Glutamatergic neuron (in vitro differentiated cells): Measurements from ENCODE around the gene CDCA4. TPM values are rescaled to one million over a fixed set of nuclear protein-coding genes. Genes with fewer than 3 reads are reported as not detected.

Experiments
- DNase-seq: peaks from one replicate; pipeline ENCODE4 v3.0.0; 2022
- H3K27ac Mint-ChIP-seq: one replicate; pipeline ENCODE4 v1.8.0; 2020; ENCODE audit warnings: mild to moderate bottlenecking, mixed read lengths, inconsistent platforms; ENCODE audit not compliant: unreplicated experiment
- H3K27me3 Mint-ChIP-seq: one replicate; pipeline ENCODE4 v1.8.0; 2020; ENCODE audit warnings: mild to moderate bottlenecking, moderate library complexity, mixed read lengths, inconsistent platforms; ENCODE audit not compliant: unreplicated experiment
- H3K36me3 Mint-ChIP-seq: one replicate; pipeline ENCODE4 v1.8.0; 2020; ENCODE audit warnings: mild to moderate bottlenecking, mixed read lengths, inconsistent platforms; ENCODE audit not compliant: unreplicated experiment
- H3K4me1 Mint-ChIP-seq: one replicate; pipeline ENCODE4 v1.8.0; 2020; ENCODE audit warnings: mild to moderate bottlenecking, low read depth, mixed read lengths, inconsistent platforms; ENCODE audit not compliant: unreplicated experiment
- H3K4me3 Mint-ChIP-seq: one replicate; pipeline ENCODE4 v1.8.0; 2020; ENCODE audit warnings: mild to moderate bottlenecking, mixed read lengths, inconsistent platforms; ENCODE audit not compliant: unreplicated experiment
- H3K9me3 Mint-ChIP-seq: one replicate; pipeline ENCODE4 v1.8.0; 2020; ENCODE audit warnings: mild to moderate bottlenecking, moderate library complexity, mixed read lengths, inconsistent platforms; ENCODE audit not compliant: unreplicated experiment
- total RNA-seq: library from RNA; stranded (reverse); fragmentation: NEBNext Ultra II Directional; extraction: Animal tissue kit (Norgen Biotek cat#: 25700); gene quantifications from one replicate; pipeline ENCODE4 v1.2.1, GENCODE V29; 2021; ENCODE audit not compliant: unreplicated experiment
- TF ChIP-seq, protein P1 (sequence below): fragments of 200-600 bp; sonication (generic); IDR thresholded peaks from one replicate; pipeline ENCODE4 v1.5.0; 2021; ENCODE audit not compliant: partially characterized antibody, unreplicated experiment

The CDCA4 gene
- total RNA-seq, 1 donor from 2014 or later: 23.2 TPM

DNA sequence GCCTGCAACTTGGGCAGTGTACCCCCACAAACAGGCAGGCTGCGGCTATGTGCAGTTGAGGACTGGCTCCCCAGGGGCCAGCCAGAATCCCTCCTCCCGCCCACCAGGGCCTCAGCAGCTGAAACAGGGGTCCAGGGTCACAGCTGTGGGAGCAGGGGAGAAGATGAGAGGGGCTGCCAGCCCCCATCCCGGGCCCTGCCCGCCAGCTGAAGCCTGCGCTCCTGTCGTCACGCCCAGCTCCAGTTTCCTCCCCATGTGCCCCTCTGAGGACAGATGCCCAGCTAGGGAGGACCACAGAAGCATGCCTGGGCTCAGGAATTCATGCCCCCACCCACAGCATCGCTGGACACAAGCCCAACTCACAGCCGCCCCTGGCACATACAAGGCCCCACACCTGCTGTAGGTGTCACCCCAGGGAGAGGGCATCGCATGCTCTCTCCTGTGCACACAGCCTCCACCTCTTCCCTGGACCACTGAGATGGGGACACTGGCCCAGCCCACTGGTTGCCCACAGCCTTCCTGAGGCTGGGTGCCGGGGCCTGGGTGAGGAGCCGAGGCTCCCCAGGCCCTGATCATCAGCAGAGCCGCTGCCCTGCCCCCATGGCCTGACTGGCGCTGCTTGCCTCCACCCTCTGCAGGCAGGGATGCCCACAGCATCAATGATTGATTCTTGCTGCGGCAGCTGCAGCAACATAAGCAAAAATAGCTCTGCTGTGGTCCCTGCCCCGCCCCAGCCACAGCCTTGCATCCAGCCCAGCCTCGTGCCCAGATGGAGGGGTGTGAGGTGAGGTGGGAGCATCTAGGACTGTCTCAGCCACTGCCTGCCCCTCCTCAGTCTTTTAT is 39.0 kb downstream of the CDCA4 start:
- DNase-seq: no peak
- H3K4me1 Mint-ChIP-seq: peaks cover 3% of the 10 kb centered on the region
- TF ChIP-seq, protein P1, sequence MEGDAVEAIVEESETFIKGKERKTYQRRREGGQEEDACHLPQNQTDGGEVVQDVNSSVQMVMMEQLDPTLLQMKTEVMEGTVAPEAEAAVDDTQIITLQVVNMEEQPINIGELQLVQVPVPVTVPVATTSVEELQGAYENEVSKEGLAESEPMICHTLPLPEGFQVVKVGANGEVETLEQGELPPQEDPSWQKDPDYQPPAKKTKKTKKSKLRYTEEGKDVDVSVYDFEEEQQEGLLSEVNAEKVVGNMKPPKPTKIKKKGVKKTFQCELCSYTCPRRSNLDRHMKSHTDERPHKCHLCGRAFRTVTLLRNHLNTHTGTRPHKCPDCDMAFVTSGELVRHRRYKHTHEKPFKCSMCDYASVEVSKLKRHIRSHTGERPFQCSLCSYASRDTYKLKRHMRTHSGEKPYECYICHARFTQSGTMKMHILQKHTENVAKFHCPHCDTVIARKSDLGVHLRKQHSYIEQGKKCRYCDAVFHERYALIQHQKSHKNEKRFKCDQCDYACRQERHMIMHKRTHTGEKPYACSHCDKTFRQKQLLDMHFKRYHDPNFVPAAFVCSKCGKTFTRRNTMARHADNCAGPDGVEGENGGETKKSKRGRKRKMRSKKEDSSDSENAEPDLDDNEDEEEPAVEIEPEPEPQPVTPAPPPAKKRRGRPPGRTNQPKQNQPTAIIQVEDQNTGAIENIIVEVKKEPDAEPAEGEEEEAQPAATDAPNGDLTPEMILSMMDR: no peak
- no peaks in the 10 kb centered on the region for H3K36me3 Mint-ChIP-seq
- H3K27ac Mint-ChIP-seq: no peak overlapping the region
- H3K9me3 Mint-ChIP-seq: peaks cover 15% of the 10 kb centered on the region
- peaks cover 15% of the 10 kb centered on the region for H3K27me3 Mint-ChIP-seq
- no peak overlapping the region for H3K4me3 Mint-ChIP-seq

DNA sequence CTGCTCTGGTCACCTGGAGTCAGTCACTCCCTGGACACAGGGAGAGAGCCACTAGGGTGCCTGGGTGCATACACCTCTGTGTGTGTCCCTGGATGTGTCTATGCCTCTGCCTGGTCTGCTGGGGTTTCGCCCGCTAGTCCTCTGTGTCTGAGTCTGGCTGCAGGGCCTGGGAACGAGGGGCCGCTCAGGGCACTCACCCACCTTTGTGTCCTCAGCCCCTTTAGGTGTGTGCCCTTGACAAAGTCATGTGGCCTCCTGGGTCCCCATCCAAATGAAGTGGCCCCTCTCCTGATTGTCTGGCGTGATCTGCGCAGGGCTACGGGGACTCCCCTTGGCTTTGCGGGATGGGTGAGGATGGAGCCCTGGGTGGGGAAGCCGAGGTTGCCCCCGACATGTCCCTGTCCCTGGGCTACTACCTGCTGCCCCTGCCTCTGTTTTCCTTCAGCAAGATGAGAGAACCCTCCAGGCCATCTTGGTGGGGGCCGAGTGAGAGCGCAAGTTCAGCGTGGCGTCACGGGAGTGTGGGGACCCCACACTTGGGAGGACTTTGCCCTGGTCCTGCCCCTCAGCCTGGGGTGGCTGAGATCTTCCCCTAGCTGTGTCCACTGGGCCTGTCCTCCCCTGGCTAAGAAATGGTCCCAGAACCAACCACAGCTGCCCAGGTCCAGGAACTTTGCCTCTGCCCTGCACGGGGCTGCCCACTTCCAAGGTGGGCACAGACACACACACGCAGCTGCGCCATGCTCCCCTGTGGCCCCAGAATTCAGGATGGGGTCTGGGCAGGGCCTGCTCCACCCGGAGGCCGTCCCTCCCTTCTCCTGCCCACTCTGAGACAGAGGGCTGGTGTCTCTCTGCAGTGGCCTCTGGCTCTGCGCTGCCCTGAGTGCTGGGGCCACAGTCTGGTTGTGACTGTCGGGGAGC is 40.0 kb downstream of the CDCA4 start:
- no peak overlapping the region for H3K27ac Mint-ChIP-seq
- H3K27me3 Mint-ChIP-seq: peaks cover 17% of the 10 kb centered on the region
- H3K36me3 Mint-ChIP-seq: no peaks in the 10 kb centered on the region
- peaks cover 15% of the 10 kb centered on the region for H3K9me3 Mint-ChIP-seq
- DNase-seq: no peak
- H3K4me1 Mint-ChIP-seq: peaks cover 9% of the 10 kb centered on the region
- no peak overlapping the region for H3K4me3 Mint-ChIP-seq
- TF ChIP-seq, protein P1: no peak

DNA sequence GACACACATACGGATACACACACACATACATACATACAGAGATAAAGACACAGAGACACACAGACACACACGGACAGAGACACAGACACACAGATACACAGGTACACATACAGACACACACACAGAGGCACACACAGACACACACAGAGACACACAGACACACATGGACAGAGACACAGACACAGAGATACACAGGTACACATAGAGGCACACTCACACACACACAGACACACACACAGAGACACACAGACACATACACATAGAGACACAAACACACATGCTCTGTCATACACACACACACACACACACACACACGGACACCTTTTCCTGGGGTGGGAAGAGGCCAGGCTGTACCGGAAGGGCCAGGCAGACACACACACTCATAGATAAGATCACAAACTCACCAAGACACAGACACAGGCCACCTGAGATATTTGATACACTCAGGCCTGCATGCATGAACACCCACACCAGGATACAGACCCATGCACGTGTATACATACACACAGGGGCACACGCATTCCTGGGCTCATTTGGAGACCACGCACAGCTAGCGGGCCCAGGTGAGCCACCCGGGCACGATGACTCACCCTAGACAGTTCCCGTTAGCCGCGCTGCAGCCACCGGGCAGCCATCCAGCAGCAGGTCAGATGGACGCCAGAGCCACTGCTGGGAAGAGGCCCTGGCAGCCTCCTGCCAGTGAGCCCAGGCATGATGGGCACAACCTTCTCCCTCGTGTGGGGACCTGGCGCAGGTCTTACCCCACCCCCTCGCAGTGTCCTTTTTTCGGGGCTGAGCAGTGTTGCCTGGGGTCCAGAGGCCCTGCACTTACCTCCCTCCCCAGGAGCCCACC is 40.9 kb downstream of the CDCA4 start:
- peaks cover 17% of the 10 kb centered on the region for H3K27me3 Mint-ChIP-seq
- TF ChIP-seq, protein P1: no peak
- peaks cover 9% of the 10 kb centered on the region for H3K4me1 Mint-ChIP-seq
- peaks cover 19% of the 10 kb centered on the region for H3K9me3 Mint-ChIP-seq
- H3K4me3 Mint-ChIP-seq: peak overlapping the region; percentile 55
- no peak for DNase-seq
- no peak overlapping the region for H3K27ac Mint-ChIP-seq
- H3K36me3 Mint-ChIP-seq: no peaks in the 10 kb centered on the region

DNA sequence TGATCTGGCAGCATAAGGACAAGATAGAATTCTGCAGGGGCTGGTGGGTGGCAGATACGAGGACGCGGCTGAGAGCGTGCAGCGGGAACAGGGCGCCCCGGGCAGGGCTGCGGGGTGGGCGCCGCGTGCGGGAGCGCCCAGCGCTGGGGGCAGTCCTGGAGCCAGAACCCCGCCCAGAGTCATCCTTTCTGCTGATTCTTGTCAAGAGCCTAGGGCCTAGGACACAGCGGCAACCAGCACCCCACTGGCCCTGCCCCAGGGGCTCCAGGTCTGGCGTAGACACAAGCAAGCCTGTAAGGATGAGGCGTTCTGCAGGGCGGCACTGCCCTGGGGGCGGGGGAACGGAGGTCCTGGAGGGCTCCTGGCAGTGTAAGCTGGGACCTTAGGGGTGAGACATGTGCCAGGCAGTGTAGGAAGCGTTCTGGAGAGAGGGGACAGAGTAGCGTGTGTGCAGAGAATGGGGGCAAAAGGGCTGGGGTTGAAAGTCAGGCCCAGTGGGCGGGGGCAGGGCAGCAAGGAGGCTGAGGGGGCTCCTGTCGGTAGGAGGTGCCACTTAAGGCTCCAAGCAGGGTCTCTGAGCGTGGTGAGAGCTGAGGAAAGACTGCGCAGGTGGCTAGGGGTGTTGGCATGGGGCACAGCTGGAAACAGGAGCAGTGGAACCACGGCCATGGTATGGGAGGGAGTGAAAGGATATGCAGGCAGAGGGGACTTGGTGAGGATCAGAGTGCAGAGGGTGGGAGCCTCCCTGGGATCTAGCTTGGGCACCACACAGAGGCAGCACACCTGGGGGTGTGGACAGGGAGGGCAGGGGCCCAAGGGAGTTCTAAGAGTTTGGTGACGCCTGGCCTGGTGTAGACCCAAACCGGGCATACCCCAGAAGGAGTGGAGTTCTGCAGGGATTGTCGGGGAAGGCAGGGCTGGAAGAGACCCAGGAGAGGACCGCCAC is 41.9 kb downstream of the CDCA4 start:
- no peak overlapping the region for H3K27ac Mint-ChIP-seq
- H3K4me3 Mint-ChIP-seq: peak overlapping the region; percentile 79
- H3K9me3 Mint-ChIP-seq: peaks cover 19% of the 10 kb centered on the region
- H3K4me1 Mint-ChIP-seq: peaks cover 9% of the 10 kb centered on the region
- peaks cover 15% of the 10 kb centered on the region for H3K27me3 Mint-ChIP-seq
- TF ChIP-seq, protein P1: no peak
- H3K36me3 Mint-ChIP-seq: no peaks in the 10 kb centered on the region
- no peak for DNase-seq
